GM21825 (cell line): Measurements from ENCODE around the gene LRP1B.

ENCODE experiments used
- ATAC-seq: cut with Tn5 transposase; IDR thresholded peaks from one replicate; pipeline ENCODE4 v1.9.1; 2021; ENCODE audit warnings: mild to moderate bottlenecking, moderate library complexity; ENCODE audit not compliant: unreplicated experiment

The LRP1B gene

GRCh38 chr2:141468761-141469160 lies 662.1 kb downstream of the LRP1B start:
- no peak for ATAC-seq

- ATAC-seq, result no peak
Observed at GRCh38 chr2:141467331-141467730, 663.5 kb downstream of the LRP1B start.

GRCh38 chr2:141464995-141465394 lies 665.8 kb downstream of the LRP1B start:
- ATAC-seq, result no peak

GRCh38 chr2:141458351-141458750 lies 672.5 kb downstream of the LRP1B start:
- no peak for ATAC-seq

- no peak for ATAC-seq
Observed at GRCh38 chr2:141455877-141456276, 674.9 kb downstream of the LRP1B start.

GRCh38 chr2:141455211-141455826 lies 675.5 kb downstream of the LRP1B start:
- ATAC-seq, result no peak

GRCh38 chr2:141440072-141440635 lies 690.7 kb downstream of the LRP1B start:
- no peak for ATAC-seq

GRCh38 chr2:141439524-141439923 lies 691.3 kb downstream of the LRP1B start:
- ATAC-seq, result no peak

- ATAC-seq, result no peak
Observed at GRCh38 chr2:141438536-141438935, 692.3 kb downstream of the LRP1B start.

- ATAC-seq, result no peak
Observed at GRCh38 chr2:141437521-141437920, 693.3 kb downstream of the LRP1B start.

GRCh38 chr2:141423124-141423523 lies 707.7 kb downstream of the LRP1B start:
- no peak for ATAC-seq

GRCh38 chr2:141417246-141417797 lies 713.5 kb downstream of the LRP1B start:
- no peak for ATAC-seq

GRCh38 chr2:141411419-141411818 lies 719.4 kb downstream of the LRP1B start:
- ATAC-seq, result no peak

- no peak for ATAC-seq
Observed at GRCh38 chr2:141399270-141399669, 731.5 kb downstream of the LRP1B start.

GRCh38 chr2:141393214-141393545 lies 737.6 kb downstream of the LRP1B start:
- ATAC-seq, result no peak

GRCh38 chr2:141392517-141393213 lies 738.2 kb downstream of the LRP1B start:
- ATAC-seq, result no peak

- ATAC-seq, result no peak
Observed at GRCh38 chr2:141386168-141386567, 744.6 kb downstream of the LRP1B start.

- no peak for ATAC-seq
Observed at GRCh38 chr2:141384676-141385075, 746.1 kb downstream of the LRP1B start.

- no peak for ATAC-seq
Observed at GRCh38 chr2:141381946-141382345, 748.9 kb downstream of the LRP1B start.

- no peak for ATAC-seq
Observed at GRCh38 chr2:141380008-141380979, 750.5 kb downstream of the LRP1B start.

GRCh38 chr2:141364821-141365220 lies 766.0 kb downstream of the LRP1B start:
- no peak for ATAC-seq
